Stimulated activated naive CD8-positive, alpha-beta T cell treated with anti-CD3 and anti-CD28 coated beads, Interleukin-15, amount 100 ng/mL, for 72 hours (primary cell): ENCODE results near the gene SNCAIP.

Source experiments
- ATAC-seq: fragments of 150-1000 bp; cut with Tn5 transposase; 2 replicates; pipeline ENCODE4 v1.10.0; 2021; ENCODE audit warnings: mild to moderate bottlenecking, moderate library complexity
- DNase-seq, 2 donors: peaks; one replicate each; pipeline ENCODE4 v3.0.0; 2021 to 2022
- H3K27ac Mint-ChIP-seq, 2 donors: one replicate each; pipeline ENCODE4 v1.8.0; 2022; ENCODE audit warnings: mild to moderate bottlenecking in 2 of 2, mixed read lengths in 2 of 2, moderate library complexity in 2 of 2
- H3K27me3 Mint-ChIP-seq: one replicate; pipeline ENCODE4 v1.8.0; 2022; ENCODE audit warnings: mixed read lengths
- H3K4me1 Mint-ChIP-seq: one replicate; pipeline ENCODE4 v1.8.0; 2022; ENCODE audit warnings: mild to moderate bottlenecking, mixed read lengths
- H3K4me3 Mint-ChIP-seq, 2 donors: one replicate each; pipeline ENCODE4 v1.8.0; 2022; ENCODE audit warnings: mild to moderate bottlenecking in 2 of 2, mixed read lengths in 2 of 2, moderate library complexity in 1 of 2
- H3K9me3 Mint-ChIP-seq, 2 donors: one replicate each; pipeline ENCODE4 v1.8.0; 2022; ENCODE audit warnings: mixed read lengths in 2 of 2

SNCAIP gene

GRCh38 chr5:122493091-122494021 lies 181.3 kb downstream of the SNCAIP start:
- no peaks in the 10 kb centered on the region for H3K9me3 Mint-ChIP-seq
- H3K4me3 Mint-ChIP-seq = no peak overlapping the region
- no peaks in the 10 kb centered on the region for H3K4me1 Mint-ChIP-seq
- H3K27ac Mint-ChIP-seq = peak overlapping the region in 1 of 2 donors; percentile 42
- DNase-seq (no peak), ATAC-seq (no peak)
- H3K27me3 Mint-ChIP-seq = peaks cover 4% of the 10 kb centered on the region

DNA sequence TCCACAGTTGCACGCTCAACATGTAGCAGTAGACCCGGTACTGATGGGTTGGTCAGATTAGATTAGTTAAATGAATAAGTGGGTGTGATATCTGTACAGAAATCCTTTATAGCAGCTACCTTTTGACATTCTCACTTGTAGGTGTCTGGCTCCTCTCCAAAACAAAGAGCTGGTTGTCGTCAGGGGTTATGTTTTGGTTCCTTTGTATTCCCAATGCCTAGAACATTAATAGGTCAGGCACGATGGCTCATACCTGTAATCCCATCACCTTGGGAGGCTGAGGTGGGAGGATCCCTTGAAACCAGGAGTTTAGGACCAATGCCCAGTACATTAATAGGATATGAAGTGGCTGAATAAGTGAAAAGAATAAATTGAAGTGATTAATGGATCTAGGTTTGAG lies 182.1 kb downstream of the SNCAIP start:
- no peak overlapping the region for H3K27ac Mint-ChIP-seq
- DNase-seq (no peak), ATAC-seq (no peak)
- H3K4me3 Mint-ChIP-seq = no peak overlapping the region
- H3K4me1 Mint-ChIP-seq = no peaks in the 10 kb centered on the region
- H3K9me3 Mint-ChIP-seq = no peaks in the 10 kb centered on the region
- peaks cover 12% of the 10 kb centered on the region for H3K27me3 Mint-ChIP-seq

DNA sequence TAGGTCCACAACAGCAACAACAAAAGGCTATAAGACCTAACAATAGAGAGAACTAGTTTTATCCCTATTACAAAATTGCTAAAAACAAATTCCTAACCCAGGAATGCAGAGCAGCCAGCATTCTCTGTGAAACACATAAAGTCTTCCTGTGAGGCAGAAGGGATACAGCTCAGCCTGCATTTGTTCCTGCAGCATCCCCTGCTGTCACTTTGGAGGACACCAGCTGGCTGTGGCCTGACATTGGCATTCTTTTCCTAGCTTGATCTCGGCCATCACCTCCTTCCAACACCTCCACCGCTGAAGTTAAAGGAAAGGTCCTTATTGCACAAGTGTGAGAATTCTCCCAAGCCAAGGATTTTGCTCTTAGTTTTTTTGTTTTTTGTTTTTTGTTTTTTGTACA lies 186.1 kb downstream of the SNCAIP start:
- no peaks in the 10 kb centered on the region for H3K4me1 Mint-ChIP-seq
- DNase-seq = no peak
- H3K4me3 Mint-ChIP-seq = no peak overlapping the region

DNA sequence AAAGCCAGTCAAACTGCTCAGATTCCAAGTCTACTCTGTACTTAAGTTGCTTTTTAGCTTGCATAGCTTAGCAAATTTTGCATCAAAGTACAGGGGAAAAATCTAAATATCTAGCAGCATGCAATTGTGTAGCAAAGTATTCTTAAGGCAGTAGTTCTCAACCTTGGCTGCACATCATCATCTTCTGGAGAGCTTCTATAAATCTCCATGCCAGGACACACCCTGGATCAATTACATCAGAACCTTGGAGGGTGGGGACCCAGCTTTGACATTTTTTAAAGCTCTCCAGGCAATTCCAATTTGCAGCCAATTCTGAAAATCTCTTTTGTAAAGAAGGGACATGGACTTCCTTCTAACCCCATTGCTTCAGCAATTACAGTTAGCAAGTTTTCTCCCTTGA lies 187.5 kb downstream of the SNCAIP start:
- H3K9me3 Mint-ChIP-seq = no peaks in the 10 kb centered on the region
- H3K4me3 Mint-ChIP-seq = no peak overlapping the region
- H3K27ac Mint-ChIP-seq = no peak overlapping the region
- DNase-seq (no peak), ATAC-seq (no peak)
- H3K4me1 Mint-ChIP-seq = no peaks in the 10 kb centered on the region
- H3K27me3 Mint-ChIP-seq = peaks cover 15% of the 10 kb centered on the region

More for the DNA sequence above, 186.1 kb downstream of the SNCAIP start:
- no peaks in the 10 kb centered on the region for H3K9me3 Mint-ChIP-seq
- no peak for ATAC-seq
- H3K27me3 Mint-ChIP-seq = peaks cover 15% of the 10 kb centered on the region
- no peak overlapping the region for H3K27ac Mint-ChIP-seq

DNA sequence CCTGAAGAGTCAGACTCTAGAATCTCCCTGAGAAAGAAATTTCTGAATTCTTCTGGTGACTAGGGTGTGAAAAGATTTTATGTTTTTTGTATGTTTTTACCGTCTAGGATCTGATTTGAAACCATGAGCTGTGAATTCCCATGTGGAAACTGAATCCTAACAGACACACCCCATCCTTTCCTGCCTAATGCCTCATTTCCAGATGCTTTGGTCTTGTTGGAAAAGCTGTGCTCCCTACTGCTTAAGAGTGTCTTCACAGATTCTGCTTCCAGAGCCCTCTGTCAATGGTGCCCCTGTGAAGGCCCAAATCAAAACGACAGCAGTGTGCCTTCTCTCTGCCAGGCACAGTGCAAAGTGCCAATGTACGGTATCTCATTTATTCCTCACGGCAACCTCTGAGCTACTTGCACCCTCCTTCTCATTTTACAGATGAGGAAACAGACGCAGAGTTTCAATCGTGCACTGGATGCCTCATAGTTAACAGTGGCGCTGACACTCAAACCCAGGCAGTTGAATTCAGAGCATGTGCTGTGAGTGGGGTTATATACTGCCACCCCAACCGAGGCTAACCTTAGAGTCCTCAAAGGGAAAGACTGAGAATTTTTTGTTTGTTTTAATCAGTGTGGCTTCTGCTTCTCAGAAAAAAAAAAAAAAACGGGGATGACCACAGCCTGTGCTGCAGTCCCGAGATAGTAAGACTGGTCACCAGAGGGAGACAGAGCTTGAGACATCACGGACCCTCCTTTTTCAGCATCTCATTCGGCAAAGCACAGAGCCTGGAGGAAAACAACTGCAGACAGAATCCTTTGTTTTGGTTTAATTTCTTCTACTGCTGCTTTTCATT lies 188.4 kb downstream of the SNCAIP start:
- peak; percentile 37 for ATAC-seq
- DNase-seq = peak in 1 of 2 donors; percentile 10
- no peak overlapping the region for H3K4me3 Mint-ChIP-seq
- H3K9me3 Mint-ChIP-seq = no peaks in the 10 kb centered on the region
- no peak overlapping the region for H3K27ac Mint-ChIP-seq
- no peaks in the 10 kb centered on the region for H3K4me1 Mint-ChIP-seq
- peaks cover 15% of the 10 kb centered on the region for H3K27me3 Mint-ChIP-seq

DNA sequence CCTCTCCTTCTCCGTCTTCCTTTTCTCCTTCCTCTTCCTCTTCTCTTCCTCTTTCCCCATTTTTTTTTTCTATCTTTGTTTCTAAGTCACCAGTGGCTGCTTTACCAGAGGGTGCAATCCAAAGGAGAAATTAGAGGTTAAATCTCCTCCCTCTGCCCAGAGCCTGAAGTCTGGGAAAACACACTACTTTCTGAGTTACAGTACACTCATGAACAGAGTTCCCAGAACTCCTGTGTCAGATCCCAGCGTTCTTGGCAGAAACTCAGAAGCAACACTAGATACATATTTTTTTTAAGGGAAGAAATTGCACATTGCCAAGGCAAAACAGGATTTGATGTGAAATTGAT lies 189.0 kb downstream of the SNCAIP start:
- Mint-ChIP-seq H3K27me3 (peaks cover 15% of the 10 kb centered on the region), H3K27ac (no peak overlapping the region), H3K4me3 (no peak overlapping the region), H3K9me3 (no peaks in the 10 kb centered on the region), H3K4me1 (no peaks in the 10 kb centered on the region)
- no peak for DNase-seq
- ATAC-seq = no peak

GRCh38 chr5:122507045-122507444 lies 195.0 kb downstream of the SNCAIP start:
- Mint-ChIP-seq H3K9me3 (no peaks in the 10 kb centered on the region), H3K4me1 (no peaks in the 10 kb centered on the region), H3K27me3 (no peaks in the 10 kb centered on the region), H3K27ac (no peak overlapping the region), H3K4me3 (no peak overlapping the region)
- ATAC-seq (no peak), DNase-seq (no peak)

DNA sequence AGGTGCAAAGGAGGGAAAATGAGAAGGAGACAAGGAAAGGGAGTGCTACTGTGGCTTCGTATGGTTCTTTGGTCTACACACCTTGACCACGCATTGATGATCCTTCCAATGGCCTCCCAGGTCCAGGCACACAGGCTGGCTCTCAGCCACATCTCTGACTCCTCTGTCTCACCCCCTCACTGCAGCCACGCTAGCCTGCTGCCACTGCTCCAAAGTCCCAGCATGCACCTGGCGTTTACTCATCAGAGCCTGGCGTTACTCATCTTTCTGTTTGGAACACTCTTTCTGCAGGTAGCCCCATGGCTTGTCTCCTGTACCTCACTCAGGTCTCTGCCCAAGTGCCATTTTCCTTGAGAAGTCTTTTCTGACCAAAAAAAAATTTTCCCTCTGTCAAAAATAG lies 195.5 kb downstream of the SNCAIP start:
- no peaks in the 10 kb centered on the region for H3K4me1 Mint-ChIP-seq
- DNase-seq (no peak), ATAC-seq (no peak)
- no peak overlapping the region for H3K4me3 Mint-ChIP-seq
- no peaks in the 10 kb centered on the region for H3K27me3 Mint-ChIP-seq
- H3K9me3 Mint-ChIP-seq = no peaks in the 10 kb centered on the region
- no peak overlapping the region for H3K27ac Mint-ChIP-seq

- Mint-ChIP-seq H3K4me1 (no peaks in the 10 kb centered on the region), H3K4me3 (no peak overlapping the region), H3K27ac (no peak overlapping the region), H3K9me3 (no peaks in the 10 kb centered on the region), H3K27me3 (no peaks in the 10 kb centered on the region)
- ATAC-seq (no peak), DNase-seq (no peak)
These were observed 196.6 kb downstream of the SNCAIP start for GRCh38 chr5:122508623-122509022.
